Chondrocyte (in vitro differentiated cells): Measurements from ENCODE around the gene CLDN2. TPM values are rescaled to one million over a fixed set of nuclear protein-coding genes. Genes with fewer than 3 reads are reported as not detected.

Source experiments
- DNase-seq: peaks from one replicate; pipeline ENCODE4 v3.0.0; 2021; ENCODE audit warnings: mixed read lengths, low spot score
- H3K27ac Mint-ChIP-seq: one replicate; pipeline ENCODE4 v1.8.0; 2021; ENCODE audit warnings: mild to moderate bottlenecking, moderate library complexity, mixed read lengths; ENCODE audit not compliant: unreplicated experiment
- H3K27me3 Mint-ChIP-seq: 2 replicates; pipeline ENCODE4 v1.8.0; 2021; ENCODE audit warnings: low read depth, mixed read lengths
- H3K36me3 Mint-ChIP-seq: 2 replicates; pipeline ENCODE4 v1.8.0; 2021; ENCODE audit warnings: low read depth, mixed read lengths
- H3K4me1 Mint-ChIP-seq: 2 replicates; pipeline ENCODE4 v1.8.0; 2021; ENCODE audit warnings: low read depth, mild to moderate bottlenecking, mixed read lengths
- H3K4me3 Mint-ChIP-seq: one replicate; pipeline ENCODE4 v1.8.0; 2021; ENCODE audit warnings: mild to moderate bottlenecking, moderate library complexity, mixed read lengths; ENCODE audit not compliant: unreplicated experiment
- H3K9me3 Mint-ChIP-seq: 2 replicates; pipeline ENCODE4 v1.8.0; 2021; ENCODE audit warnings: low read depth, mixed read lengths
- CTCF ChIP-seq: fragments of 200-600 bp; sonication (generic); IDR thresholded peaks from 2 replicates; pipeline ENCODE4 v1.5.0; 2021; ENCODE audit warnings: antibody characterized with exemption, mild to moderate bottlenecking, moderate library complexity
- total RNA-seq: library from RNA; stranded (reverse); gene quantifications from 3 replicates; pipeline ENCODE4 v1.2.1, GENCODE V29; 2021

CLDN2 gene
- total RNA-seq, 1 donor from 2014 or later, result 0.07 TPM

- H3K27me3 Mint-ChIP-seq, result no peaks in the 10 kb centered on the region
- H3K36me3 Mint-ChIP-seq, result no peaks in the 10 kb centered on the region
- no peaks in the 10 kb centered on the region for H3K9me3 Mint-ChIP-seq
- TF ChIP-seq CTCF, result no peak
- H3K4me3 Mint-ChIP-seq, result no peak overlapping the region
- H3K4me1 Mint-ChIP-seq, result peaks cover 6% of the 10 kb centered on the region
- DNase-seq, result no peak
- no peak overlapping the region for H3K27ac Mint-ChIP-seq
These were observed 11.8 kb downstream of the CLDN2 start for GRCh38 chrX:106931831-106932491.

- peaks cover 6% of the 10 kb centered on the region for H3K4me1 Mint-ChIP-seq
- H3K36me3 Mint-ChIP-seq, result no peaks in the 10 kb centered on the region
- no peaks in the 10 kb centered on the region for H3K27me3 Mint-ChIP-seq
- TF ChIP-seq CTCF, result no peak
- no peak for DNase-seq
- H3K4me3 Mint-ChIP-seq, result no peak overlapping the region
- H3K9me3 Mint-ChIP-seq, result no peaks in the 10 kb centered on the region
- no peak overlapping the region for H3K27ac Mint-ChIP-seq
These were observed 12.3 kb downstream of the CLDN2 start for GRCh38 chrX:106932492-106932923.

- Mint-ChIP-seq H3K4me3 (no peak overlapping the region), H3K36me3 (no peaks in the 10 kb centered on the region)
These were observed 12.8 kb downstream of the CLDN2 start for GRCh38 chrX:106932960-106933537.

GRCh38 chrX:106933538-106933961 is 13.3 kb downstream of the CLDN2 start:
- TF ChIP-seq CTCF, result no peak
- peaks cover 6% of the 10 kb centered on the region for H3K4me1 Mint-ChIP-seq
- H3K36me3 Mint-ChIP-seq, result no peaks in the 10 kb centered on the region
- DNase-seq, result no peak
- H3K4me3 Mint-ChIP-seq, result no peak overlapping the region
- no peak overlapping the region for H3K27ac Mint-ChIP-seq
- no peaks in the 10 kb centered on the region for H3K9me3 Mint-ChIP-seq
- no peaks in the 10 kb centered on the region for H3K27me3 Mint-ChIP-seq

More at GRCh38 chrX:106932960-106933537, 12.8 kb downstream of the CLDN2 start:
- H3K4me1 Mint-ChIP-seq, result peaks cover 6% of the 10 kb centered on the region
- no peak for TF ChIP-seq CTCF
- no peaks in the 10 kb centered on the region for H3K9me3 Mint-ChIP-seq
- H3K27ac Mint-ChIP-seq, result no peak overlapping the region
- no peak for DNase-seq
- H3K27me3 Mint-ChIP-seq, result no peaks in the 10 kb centered on the region

- no peaks in the 10 kb centered on the region for H3K27me3 Mint-ChIP-seq
- no peak for DNase-seq
- H3K9me3 Mint-ChIP-seq, result no peaks in the 10 kb centered on the region
- H3K4me3 Mint-ChIP-seq, result no peak overlapping the region
- H3K4me1 Mint-ChIP-seq, result peaks cover 6% of the 10 kb centered on the region
- H3K27ac Mint-ChIP-seq, result no peak overlapping the region
- no peaks in the 10 kb centered on the region for H3K36me3 Mint-ChIP-seq
- TF ChIP-seq CTCF, result no peak
These were observed 15.0 kb downstream of the CLDN2 start for GRCh38 chrX:106935175-106935574.
